Neuronal stem cell (in vitro differentiated cells): ENCODE results near the gene HOOK1. TPM values are rescaled to one million over a fixed set of nuclear protein-coding genes. Genes with fewer than 3 reads are reported as not detected.
A peak's percentile ranks its signal among the peaks of the same experiment; 100 is the strongest.

ENCODE experiments used
- DNase-seq: peaks from one replicate; pipeline ENCODE4 v3.0.0-alpha.2; 2013; ENCODE audit warnings: low spot score
- H2AFZ ChIP-seq: one replicate; pipeline ENCODE4 v1.6.1; 2013; ENCODE audit warnings: mild to moderate bottlenecking, low read length, inconsistent platforms
- H2AK5ac ChIP-seq: 2 replicates; pipeline ENCODE4 v1.6.1; 2013; ENCODE audit warnings: low read depth, mild to moderate bottlenecking, inconsistent platforms, low read length, moderate library complexity, mixed read lengths
- H2BK120ac ChIP-seq: 2 replicates; pipeline ENCODE4 v1.6.1; 2013; ENCODE audit warnings: low read depth, mild to moderate bottlenecking, inconsistent platforms, low read length, moderate library complexity, mixed read lengths
- H2BK12ac ChIP-seq: one replicate; pipeline ENCODE4 v1.6.1; 2013; ENCODE audit warnings: low read length, inconsistent platforms
- H2BK15ac ChIP-seq: 2 replicates; pipeline ENCODE4 v1.6.1; 2013; ENCODE audit warnings: mild to moderate bottlenecking, low read length, inconsistent platforms, mixed read lengths
- H2BK5ac ChIP-seq: one replicate; pipeline ENCODE4 v1.6.1; 2013; ENCODE audit warnings: inconsistent platforms, mild to moderate bottlenecking, low read length, moderate library complexity
- H3K14ac ChIP-seq: one replicate; pipeline ENCODE4 v1.6.1; 2013; ENCODE audit warnings: low read length, inconsistent platforms
- H3K18ac ChIP-seq: 2 replicates; pipeline ENCODE4 v1.6.1; 2013; ENCODE audit warnings: low read length, inconsistent platforms
- H3K23ac ChIP-seq: 2 replicates; pipeline ENCODE4 v1.6.1; 2013; ENCODE audit warnings: low read depth, mild to moderate bottlenecking, mixed read lengths, low read length, inconsistent platforms; ENCODE audit not compliant: poor library complexity
- H3K27ac ChIP-seq: replicated peaks from 3 replicates; pipeline ENCODE4 v1.5.1; 2013; ENCODE audit warnings: low read length, inconsistent platforms
- H3K27me3 ChIP-seq, 3 experiments: 2 replicates each; pipeline ENCODE4 v1.6.1; 2013; ENCODE audit warnings: low read length in 3 of 3, mild to moderate bottlenecking in 2 of 3, inconsistent platforms in 1 of 3, low read depth in 1 of 3, mixed read lengths in 1 of 3, moderate library complexity in 1 of 3; ENCODE audit not compliant: control insufficient read depth in 3 of 3, insufficient read depth in 3 of 3
- H3K36me3 ChIP-seq, 2 donors: replicated peaks in 1 of 2; 2 replicates each; pipeline ENCODE4 v1.6.1; 2013; ENCODE audit warnings: low read length in 2 of 2; ENCODE audit not compliant: control insufficient read depth in 2 of 2, insufficient read depth in 2 of 2
- H3K4ac ChIP-seq: 2 replicates; pipeline ENCODE4 v1.6.1; 2013; ENCODE audit warnings: inconsistent platforms, mild to moderate bottlenecking, low read length, moderate library complexity
- H3K4me1 ChIP-seq, 2 donors: 1 replicate in 1 of 2; 2 replicates in 1 of 2; pipeline ENCODE4 v1.6.1; 2013; ENCODE audit warnings: low read length in 2 of 2, low read depth in 1 of 2; ENCODE audit not compliant: control insufficient read depth in 2 of 2, insufficient read depth in 1 of 2
- H3K4me2 ChIP-seq: one replicate; pipeline ENCODE4 v1.6.1; 2013; ENCODE audit warnings: mild to moderate bottlenecking, low read length, inconsistent platforms; ENCODE audit not compliant: insufficient read depth, poor library complexity, severe bottlenecking
- H3K4me3 ChIP-seq, 2 donors: 2 replicates each; pipeline ENCODE4 v1.5.1; 2013; ENCODE audit warnings: low read length in 2 of 2, mild to moderate bottlenecking in 2 of 2, inconsistent platforms in 1 of 2, moderate library complexity in 1 of 2
- H3K79me1 ChIP-seq: one replicate; pipeline ENCODE4 v1.6.1; 2013; ENCODE audit warnings: low read depth, mild to moderate bottlenecking, inconsistent platforms, low read length, moderate library complexity
- H3K9ac ChIP-seq: one replicate; pipeline ENCODE4 v1.6.1; 2013; ENCODE audit warnings: mild to moderate bottlenecking, low read depth, low read length, inconsistent platforms; ENCODE audit not compliant: poor library complexity
- H3K9me3 ChIP-seq, 2 donors: replicated peaks in 1 of 2; 2 replicates each; pipeline versions ENCODE3 to v1.6.1; 2013; ENCODE audit warnings: low read length in 2 of 2, mild to moderate bottlenecking in 2 of 2, inconsistent platforms in 1 of 2, low read depth in 1 of 2, mixed read lengths in 1 of 2, moderate library complexity in 1 of 2; ENCODE audit not compliant: control insufficient read depth in 2 of 2, insufficient read depth in 1 of 2
- H4K8ac ChIP-seq: one replicate; pipeline ENCODE4 v1.6.1; 2013; ENCODE audit warnings: low read depth, mild to moderate bottlenecking, inconsistent platforms, low read length, moderate library complexity
- H4K91ac ChIP-seq: one replicate; pipeline ENCODE4 v1.6.1; 2013; ENCODE audit warnings: low read length, low read depth, mild to moderate bottlenecking, inconsistent platforms; ENCODE audit not compliant: poor library complexity
- WGBS, 2 donors: extraction: QIAGEN DNeasy Blood & Tissue Kit; methylation state at CpG; one replicate each; pipeline ENCODE4 v1.1.7; 2013; ENCODE audit warnings: missing lambda C conversion rate in 2 of 2, mixed read lengths in 1 of 2; ENCODE audit not compliant: insufficient read length in 2 of 2, insufficient replicate concordance in 1 of 2; ENCODE audit errors: extremely low coverage in 2 of 2; 5-methylcytosine and 5-hydroxymethylcytosine counted together
- polyA plus RNA-seq, 2 experiments: library from polyadenylated mRNA; stranded (reverse); fragments of 200-250 nt; gene quantifications; one replicate each; pipeline ENCODE4 v1.2.3, GENCODE V29; 2013

HOOK1 gene
- polyA plus RNA-seq (2013, experiment 1 of 2): 5.4 TPM
- polyA plus RNA-seq (2013, experiment 2 of 2): 5.0 TPM

- H3K18ac ChIP-seq: peak within 1 kb of the TSS; percentile 96
- H2BK120ac ChIP-seq: no peak within 1 kb of the TSS
- peak; percentile 14 for DNase-seq
- H2BK15ac ChIP-seq: peak within 1 kb of the TSS; percentile 73
- H4K8ac ChIP-seq: no peak within 1 kb of the TSS
- peak within 1 kb of the TSS; percentile 88 for H3K9ac ChIP-seq
- H3K9me3 ChIP-seq: no peaks in the 10 kb centered on the region
- H3K4me3 ChIP-seq: peak within 1 kb of the TSS; percentile 38 to 94
- no peaks in the 10 kb centered on the region for H3K79me1 ChIP-seq
- H3K36me3 ChIP-seq: no peaks in the 10 kb centered on the region
- H3K27me3 ChIP-seq: peaks cover 0 to 84% (median 13%) of the 10 kb centered on the region in 3 experiments
- peak within 1 kb of the TSS; percentile 38 for H3K23ac ChIP-seq
- peaks cover 0 to 7% of the 10 kb centered on the region in 2 donors for H3K4me1 ChIP-seq
- H2AK5ac ChIP-seq: no peak within 1 kb of the TSS
- H2AFZ ChIP-seq: peak within 1 kb of the TSS; percentile 87
- H2BK12ac ChIP-seq: no peak within 1 kb of the TSS
- peak within 1 kb of the TSS; percentile 83 for H3K4me2 ChIP-seq
- H4K91ac ChIP-seq: no peak within 1 kb of the TSS
- no peak within 1 kb of the TSS for H3K4ac ChIP-seq
- no CpG with 5 or more reads among the region's 71 CpGs for WGBS, 2 donors
- H2BK5ac ChIP-seq: no peak within 1 kb of the TSS
- peak within 1 kb of the TSS; percentile 85 for H3K14ac ChIP-seq
- no peak within 1 kb of the TSS for H3K27ac ChIP-seq
Measured at GRCh38 chr1:59814901-59815825, at the start of gene HOOK1. HOOK1 (plus strand) TSS chr1:59814949; CDS start chr1:59815118, 169 bp downstream.

- Histone ChIP-seq H2AK5ac (no peak overlapping the region), H3K27me3 (no peaks in the 10 kb centered on the region), H3K4me3 (no peak overlapping the region), H3K9ac (no peak overlapping the region), H3K4ac (no peak overlapping the region), H3K79me1 (no peaks in the 10 kb centered on the region), H4K8ac (no peak overlapping the region), H3K9me3 (no peaks in the 10 kb centered on the region), H4K91ac (no peak overlapping the region), H3K4me1 (peaks cover 9 to 24% of the 10 kb centered on the region in 2 donors), H3K18ac (no peak overlapping the region), H2BK15ac (no peak overlapping the region), H2BK12ac (no peak overlapping the region), H2BK120ac (no peak overlapping the region), H3K4me2 (no peak overlapping the region), H3K27ac (no peak overlapping the region), H2AFZ (no peak overlapping the region), H3K36me3 (no peaks in the 10 kb centered on the region), H3K14ac (no peak overlapping the region), H3K23ac (no peak overlapping the region), H2BK5ac (no peak overlapping the region)
- DNase-seq: no peak
- no CpG with 5 or more reads among the region's 5 CpGs for WGBS, 2 donors
Measured at GRCh38 chr1:59765011-59765730, 49.6 kb upstream of the HOOK1 start.

- no peak for DNase-seq
- H2BK5ac ChIP-seq: no peak overlapping the region
- H3K79me1 ChIP-seq: no peaks in the 10 kb centered on the region
- H3K4ac ChIP-seq: no peak overlapping the region
- no peak overlapping the region for H2BK12ac ChIP-seq
- no peaks in the 10 kb centered on the region for H3K9me3 ChIP-seq
- no peak overlapping the region for H3K23ac ChIP-seq
- H3K4me3 ChIP-seq: no peak overlapping the region
- H3K36me3 ChIP-seq: no peaks in the 10 kb centered on the region
- H2BK15ac ChIP-seq: no peak overlapping the region
- no peaks in the 10 kb centered on the region for H3K27me3 ChIP-seq
- no peak overlapping the region for H2BK120ac ChIP-seq
- H4K91ac ChIP-seq: no peak overlapping the region
- no peak overlapping the region for H4K8ac ChIP-seq
- peaks cover 9 to 24% of the 10 kb centered on the region in 2 donors for H3K4me1 ChIP-seq
- H3K4me2 ChIP-seq: no peak overlapping the region
- no CpG with 5 or more reads among the region's 9 CpGs for WGBS, 2 donors
- H3K27ac ChIP-seq: no peak overlapping the region
- no peak overlapping the region for H2AFZ ChIP-seq
- H3K18ac ChIP-seq: no peak overlapping the region
- no peak overlapping the region for H3K9ac ChIP-seq
- H3K14ac ChIP-seq: no peak overlapping the region
- no peak overlapping the region for H2AK5ac ChIP-seq
Measured at GRCh38 chr1:59766227-59766855, 48.4 kb upstream of the HOOK1 start.
